ENCODE data around the gene COPZ1.
"Not testable (repeated sequence)": the region's sequence is repeated elsewhere in the genome, so short reads cannot be mapped to it uniquely, and the experiment has no call there.

The COPZ1 gene

GRCh38 chr12:54299515-54300224 is 25.3 kb upstream of the COPZ1 start:
- H3K27me3 ChIP-seq (ENCODE audit: control insufficient read depth, insufficient read depth, low read length) = peaks cover 18% of the 10 kb centered on the region
- H3K4me3 ChIP-seq (ENCODE audit: low read depth, low read length) = peak overlapping the region; percentile 73
- H3K9me3 ChIP-seq (ENCODE audit: control insufficient read depth, insufficient read depth, low read length) = no peaks in the 10 kb centered on the region
- peaks cover 25% of the 10 kb centered on the region for H3K4me1 ChIP-seq (ENCODE audit: control insufficient read depth, insufficient read depth, low read length)
- H3K36me3 ChIP-seq (ENCODE audit: control insufficient read depth, insufficient read depth, low read length) = no peaks in the 10 kb centered on the region
- H3K9ac ChIP-seq (ENCODE audit: low read depth, low read length) = no peak overlapping the region

- Histone ChIP-seq H3K4me1 (ENCODE audit: control insufficient read depth, insufficient read depth, low read length) (peaks cover 26% of the 10 kb centered on the region), H3K9ac (ENCODE audit: low read depth, low read length) (peak overlapping the region; percentile 80), H3K4me3 (ENCODE audit: low read depth, low read length) (peak overlapping the region; percentile 73), H3K9me3 (ENCODE audit: control insufficient read depth, insufficient read depth, low read length) (no peaks in the 10 kb centered on the region), H3K36me3 (ENCODE audit: control insufficient read depth, insufficient read depth, low read length) (no peaks in the 10 kb centered on the region), H3K27me3 (ENCODE audit: control insufficient read depth, insufficient read depth, low read length) (peaks cover 18% of the 10 kb centered on the region)
Measured at GRCh38 chr12:54300225-54300731, 24.7 kb upstream of the COPZ1 start.

- peak within 1 kb of the TSS; percentile 80 for H3K9ac ChIP-seq (ENCODE audit: low read depth, low read length)
- H3K27me3 ChIP-seq (ENCODE audit: control insufficient read depth, insufficient read depth, low read length) = peaks cover 18% of the 10 kb centered on the region
- H3K36me3 ChIP-seq (ENCODE audit: control insufficient read depth, insufficient read depth, low read length) = no peaks in the 10 kb centered on the region
- H3K4me1 ChIP-seq (ENCODE audit: control insufficient read depth, insufficient read depth, low read length) = peaks cover 26% of the 10 kb centered on the region
- no peaks in the 10 kb centered on the region for H3K9me3 ChIP-seq (ENCODE audit: control insufficient read depth, insufficient read depth, low read length)
- H3K4me3 ChIP-seq (ENCODE audit: low read depth, low read length) = peak within 1 kb of the TSS; percentile 73
Measured at GRCh38 chr12:54300732-54301427, 24.1 kb upstream of the COPZ1 start, which contains the start of gene NFE2. Gene NFE2, minus strand, starts transcription at chr12:54301015. Its CDS starts 5,767 bp downstream, at chr12:54295248.

GRCh38 chr12:54301428-54302048 is 23.4 kb upstream of the COPZ1 start:
- Histone ChIP-seq H3K9ac (ENCODE audit: low read depth, low read length) (peak overlapping the region; percentile 80), H3K4me1 (ENCODE audit: control insufficient read depth, insufficient read depth, low read length) (peaks cover 26% of the 10 kb centered on the region), H3K4me3 (ENCODE audit: low read depth, low read length) (peak overlapping the region; percentile 73), H3K27me3 (ENCODE audit: control insufficient read depth, insufficient read depth, low read length) (peaks cover 18% of the 10 kb centered on the region), H3K9me3 (ENCODE audit: control insufficient read depth, insufficient read depth, low read length) (no peaks in the 10 kb centered on the region), H3K36me3 (ENCODE audit: control insufficient read depth, insufficient read depth, low read length) (no peaks in the 10 kb centered on the region)

GRCh38 chr12:54303640-54304039 is 21.3 kb upstream of the COPZ1 start:
- Histone ChIP-seq H3K4me3 (ENCODE audit: low read depth, low read length) (no peak overlapping the region), H3K36me3 (ENCODE audit: control insufficient read depth, insufficient read depth, low read length) (no peaks in the 10 kb centered on the region), H3K9ac (ENCODE audit: low read depth, low read length) (no peak overlapping the region), H3K27me3 (ENCODE audit: control insufficient read depth, insufficient read depth, low read length) (peaks cover 18% of the 10 kb centered on the region), H3K9me3 (ENCODE audit: control insufficient read depth, insufficient read depth, low read length) (no peaks in the 10 kb centered on the region), H3K4me1 (ENCODE audit: control insufficient read depth, insufficient read depth, low read length) (peaks cover 28% of the 10 kb centered on the region)

GRCh38 chr12:54304187-54304810 is 20.6 kb upstream of the COPZ1 start:
- Histone ChIP-seq H3K9ac (ENCODE audit: low read depth, low read length) (peak overlapping the region; percentile 24), H3K4me1 (ENCODE audit: control insufficient read depth, insufficient read depth, low read length) (peaks cover 28% of the 10 kb centered on the region), H3K27me3 (ENCODE audit: control insufficient read depth, insufficient read depth, low read length) (peaks cover 12% of the 10 kb centered on the region), H3K9me3 (ENCODE audit: control insufficient read depth, insufficient read depth, low read length) (no peaks in the 10 kb centered on the region), H3K4me3 (ENCODE audit: low read depth, low read length) (peak overlapping the region; percentile 35), H3K36me3 (ENCODE audit: control insufficient read depth, insufficient read depth, low read length) (no peaks in the 10 kb centered on the region)

DNA sequence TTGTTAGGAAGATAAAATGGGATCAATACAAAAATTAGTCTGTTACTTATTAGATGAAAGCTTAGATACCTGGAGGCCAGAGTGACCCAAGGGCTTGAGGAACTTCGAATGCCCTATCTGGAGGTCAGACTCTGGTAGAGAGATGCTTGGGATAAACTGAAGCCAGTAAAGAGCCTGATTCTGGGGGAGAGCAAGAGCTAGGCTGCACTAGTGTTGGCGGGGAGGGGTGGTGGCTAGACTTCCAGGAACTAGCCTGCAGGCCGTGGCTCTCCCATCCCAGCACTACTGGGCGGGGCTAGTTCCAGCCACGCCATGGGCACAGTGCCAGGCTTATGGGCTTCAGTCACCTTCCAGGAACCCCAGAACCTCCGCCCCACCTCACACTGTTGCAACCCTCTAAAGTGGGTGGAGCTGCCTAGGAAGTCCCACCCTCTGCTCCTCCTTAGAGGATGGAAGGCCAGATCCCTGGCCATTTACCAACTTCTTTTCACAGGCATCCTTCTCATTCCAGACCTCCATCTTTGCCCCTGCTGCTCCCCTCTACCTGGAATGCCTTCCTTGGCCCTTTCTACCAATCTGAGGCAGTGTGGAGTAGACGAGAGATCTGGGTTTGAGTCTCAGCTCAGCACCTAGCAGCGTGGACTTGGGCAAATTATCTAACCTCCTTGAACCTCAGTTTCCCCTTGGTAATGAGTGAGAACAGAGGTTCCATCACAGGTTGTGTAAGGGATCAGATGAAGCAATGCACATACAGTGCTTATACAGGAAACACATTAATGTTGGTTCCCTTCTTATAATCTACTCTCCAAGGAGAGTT is 17.8 kb upstream of the COPZ1 start:
- Histone ChIP-seq H3K9me3 (ENCODE audit: control insufficient read depth, insufficient read depth, low read length) (no peaks in the 10 kb centered on the region), H3K36me3 (ENCODE audit: control insufficient read depth, insufficient read depth, low read length) (no peaks in the 10 kb centered on the region), H3K4me3 (ENCODE audit: low read depth, low read length) (no peak overlapping the region), H3K4me1 (ENCODE audit: control insufficient read depth, insufficient read depth, low read length) (peaks cover 14% of the 10 kb centered on the region), H3K9ac (ENCODE audit: low read depth, low read length) (no peak overlapping the region), H3K27me3 (ENCODE audit: control insufficient read depth, insufficient read depth, low read length) (peaks cover 2% of the 10 kb centered on the region)

- no peaks in the 10 kb centered on the region for H3K36me3 ChIP-seq (ENCODE audit: control insufficient read depth, insufficient read depth, low read length)
- no peak overlapping the region for H3K4me3 ChIP-seq (ENCODE audit: low read depth, low read length)
- peaks cover 2% of the 10 kb centered on the region for H3K4me1 ChIP-seq (ENCODE audit: control insufficient read depth, insufficient read depth, low read length)
- no peak overlapping the region for H3K9ac ChIP-seq (ENCODE audit: low read depth, low read length)
- H3K27me3 ChIP-seq (ENCODE audit: control insufficient read depth, insufficient read depth, low read length) = no peaks in the 10 kb centered on the region
- no peaks in the 10 kb centered on the region for H3K9me3 ChIP-seq (ENCODE audit: control insufficient read depth, insufficient read depth, low read length)
Measured at GRCh38 chr12:54311051-54311450, 13.9 kb upstream of the COPZ1 start.

DNA sequence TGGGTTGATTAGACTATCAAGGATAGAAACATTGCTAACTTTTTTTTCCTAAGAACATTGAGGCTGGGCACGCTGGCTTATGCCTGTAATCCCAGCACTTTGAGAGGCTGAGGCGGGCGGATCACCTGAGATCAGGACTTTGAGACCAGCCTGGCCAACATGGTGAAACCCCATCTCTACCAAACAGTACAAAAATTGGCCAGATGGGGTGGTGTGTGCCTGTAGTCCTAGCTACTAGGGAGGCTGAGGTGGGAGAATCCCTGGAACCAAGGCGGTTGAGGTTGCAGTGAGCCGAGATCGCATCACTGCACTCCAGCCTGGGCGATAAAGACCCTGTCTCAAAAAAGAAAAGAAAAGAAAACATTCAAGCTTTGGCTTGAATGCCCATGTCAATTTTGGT is 12.6 kb upstream of the COPZ1 start:
- H3K4me1 ChIP-seq (ENCODE audit: control insufficient read depth, insufficient read depth, low read length); H3K27me3 ChIP-seq (ENCODE audit: control insufficient read depth, insufficient read depth, low read length); H3K4me3 ChIP-seq (ENCODE audit: low read depth, low read length); H3K9me3 ChIP-seq (ENCODE audit: control insufficient read depth, insufficient read depth, low read length); H3K9ac ChIP-seq (ENCODE audit: low read depth, low read length); H3K36me3 ChIP-seq (ENCODE audit: control insufficient read depth, insufficient read depth, low read length): not testable (repeated sequence)

DNA sequence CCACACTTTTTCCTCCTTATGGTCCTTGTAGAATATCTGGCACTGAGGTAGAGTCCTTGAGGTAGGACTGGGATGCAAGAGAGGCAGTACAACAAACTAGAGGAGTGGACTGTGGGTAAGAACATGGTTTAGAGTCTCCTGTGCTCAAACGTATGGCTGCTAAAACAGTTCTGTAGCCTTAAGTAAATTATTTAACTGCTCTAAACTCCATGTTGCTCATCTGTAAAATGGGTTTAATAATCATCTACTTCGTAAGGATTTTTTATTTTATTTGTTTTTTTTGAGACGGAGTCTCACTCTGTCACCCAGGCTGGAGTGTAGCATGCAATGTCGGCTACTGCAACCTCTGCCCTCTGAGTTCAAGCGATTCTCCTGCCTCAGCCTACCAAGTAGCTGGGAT is 3.6 kb upstream of the COPZ1 start:
- peaks cover 4% of the 10 kb centered on the region for H3K4me1 ChIP-seq (ENCODE audit: control insufficient read depth, insufficient read depth, low read length)
- H3K4me3 ChIP-seq (ENCODE audit: low read depth, low read length) = no peak overlapping the region
- no peak overlapping the region for H3K9ac ChIP-seq (ENCODE audit: low read depth, low read length)
- no peaks in the 10 kb centered on the region for H3K9me3 ChIP-seq (ENCODE audit: control insufficient read depth, insufficient read depth, low read length)
- no peaks in the 10 kb centered on the region for H3K36me3 ChIP-seq (ENCODE audit: control insufficient read depth, insufficient read depth, low read length)
- H3K27me3 ChIP-seq (ENCODE audit: control insufficient read depth, insufficient read depth, low read length) = no peaks in the 10 kb centered on the region

Measured in iPS-15b (cell line).